ENCODE results near the gene PPP1R15A. TPM values are rescaled to one million over a fixed set of nuclear protein-coding genes. Genes with fewer than 3 reads are reported as not detected.
"Not testable (repeated sequence)": the region's sequence is repeated elsewhere in the genome, so short reads cannot be mapped to it uniquely, and the experiment has no call there.

The PPP1R15A gene
- total RNA-seq, 2 experiments from 2014 or later: 49.6 to 53.3 TPM

DNA sequence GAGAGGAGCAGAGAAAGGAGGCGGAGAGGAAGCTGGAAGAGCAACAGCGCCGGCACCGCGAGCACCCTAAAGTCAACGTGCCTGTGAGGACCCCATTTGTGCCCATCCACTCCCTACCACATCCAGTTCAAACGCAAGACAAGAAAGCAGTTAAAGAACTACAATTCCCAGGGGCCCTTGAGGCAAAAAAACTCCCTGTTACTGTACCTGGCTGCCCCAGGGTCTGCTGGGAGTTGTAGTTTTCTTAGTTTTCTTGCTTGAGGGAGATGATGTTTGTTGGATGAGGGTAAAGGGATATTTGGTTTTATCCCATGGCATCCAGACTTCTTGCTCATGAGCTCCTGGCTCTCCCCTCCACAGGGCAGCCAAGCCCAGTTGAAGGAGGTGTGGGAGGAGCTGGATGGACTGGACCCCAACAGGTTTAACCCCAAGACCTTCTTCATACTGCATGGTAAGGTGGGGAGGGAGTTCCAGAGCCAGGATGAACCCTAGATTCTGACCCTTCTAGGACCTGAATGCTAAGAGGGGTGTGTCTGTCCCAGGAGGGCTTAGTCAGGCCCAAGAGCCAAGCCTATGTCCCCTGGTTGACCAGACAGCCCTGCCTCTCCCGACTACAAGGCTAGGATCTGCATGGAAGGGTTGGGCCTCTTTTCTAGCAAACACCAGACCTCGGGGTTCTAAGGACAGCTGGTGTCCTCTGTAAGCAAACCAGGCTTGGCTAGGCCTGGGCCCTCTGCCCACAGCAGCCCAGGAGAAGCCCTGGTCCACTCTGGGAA, 41.1 kb downstream of the PPP1R15A start:
- ChIA-PET POLR2A (no interaction called here), CTCF (interaction anchor here (0.6 kb wide), 1 partner anchor 12 kb away, joined by 5 read pairs; no protein-coding TSS in a partner anchor)
- Mint-ChIP-seq H3K36me3 (ENCODE audit: low read depth) (peaks cover 61% of the 10 kb centered on the region), H3K4me1 (no peaks in the 10 kb centered on the region), H3K27ac (no peak overlapping the region), H3K9me3 (no peaks in the 10 kb centered on the region), H3K27me3 (no peaks in the 10 kb centered on the region), H3K4me3 (no peak overlapping the region)
- DNase-seq: peak; percentile 34

DNA sequence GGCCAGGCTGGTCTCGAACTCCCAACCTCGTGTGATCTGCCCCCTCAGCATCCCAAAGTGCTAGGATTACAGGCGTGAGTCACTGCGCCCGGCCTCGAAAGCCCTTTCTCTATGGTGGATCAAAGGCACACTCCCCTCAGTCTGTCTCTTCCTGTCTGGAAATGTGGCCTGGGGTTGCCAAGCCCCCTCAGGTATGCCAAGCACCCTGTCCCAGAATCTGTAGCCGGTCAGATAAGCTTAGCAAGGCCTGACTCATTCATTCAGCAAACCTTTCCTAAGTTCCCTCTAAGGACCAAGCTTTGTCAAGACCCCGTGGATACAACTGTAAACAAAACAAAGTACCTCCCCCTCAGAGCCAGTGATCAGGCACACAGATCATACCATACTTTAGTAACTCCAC, 42.0 kb downstream of the PPP1R15A start:
- Mint-ChIP-seq H3K9me3 (no peaks in the 10 kb centered on the region), H3K4me3 (no peak overlapping the region), H3K27ac (no peak overlapping the region), H3K4me1 (no peaks in the 10 kb centered on the region), H3K36me3 (ENCODE audit: low read depth) (peaks cover 62% of the 10 kb centered on the region), H3K27me3 (no peaks in the 10 kb centered on the region)
- ChIA-PET POLR2A (no interaction called here), CTCF (interaction anchor here (0.6 kb wide), 1 partner anchor 965 kb away, joined by 4 read pairs; no protein-coding TSS in a partner anchor)
- no peak for DNase-seq

DNA sequence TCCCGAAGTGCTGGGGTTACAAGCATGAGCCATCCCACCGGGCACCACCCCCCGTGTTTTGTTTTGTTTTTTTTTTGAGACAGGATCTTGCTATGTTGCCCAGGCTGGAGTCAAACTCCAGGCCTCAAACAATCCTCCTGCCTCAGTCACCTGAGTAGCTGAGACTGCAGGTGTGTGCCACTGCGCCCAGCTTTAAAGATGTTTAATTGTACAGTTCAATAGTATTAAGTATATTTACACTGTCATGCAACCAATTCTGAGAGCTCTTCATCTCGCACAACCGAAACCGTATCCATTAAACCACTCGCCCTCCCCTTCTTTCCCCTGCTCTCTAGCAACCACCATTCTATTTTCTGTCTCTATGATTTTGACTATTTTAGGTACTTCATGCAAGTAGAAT, 43.5 kb downstream of the PPP1R15A start:
- no peak overlapping the region for H3K27ac Mint-ChIP-seq
- H3K4me1 Mint-ChIP-seq: no peaks in the 10 kb centered on the region
- peaks cover 51% of the 10 kb centered on the region for H3K36me3 Mint-ChIP-seq (ENCODE audit: low read depth)
- ChIA-PET CTCF (interaction anchor here (0.9 to 1.6 kb wide), 2 partner anchors 17 to 30 kb away, joined by 3 to 4 read pairs; partner anchors contain the start of gene DHDH), POLR2A (no interaction called here)
- H3K4me3 Mint-ChIP-seq: no peak overlapping the region
- no peaks in the 10 kb centered on the region for H3K9me3 Mint-ChIP-seq
- H3K27me3 Mint-ChIP-seq: no peaks in the 10 kb centered on the region
- no peak for DNase-seq

DNA sequence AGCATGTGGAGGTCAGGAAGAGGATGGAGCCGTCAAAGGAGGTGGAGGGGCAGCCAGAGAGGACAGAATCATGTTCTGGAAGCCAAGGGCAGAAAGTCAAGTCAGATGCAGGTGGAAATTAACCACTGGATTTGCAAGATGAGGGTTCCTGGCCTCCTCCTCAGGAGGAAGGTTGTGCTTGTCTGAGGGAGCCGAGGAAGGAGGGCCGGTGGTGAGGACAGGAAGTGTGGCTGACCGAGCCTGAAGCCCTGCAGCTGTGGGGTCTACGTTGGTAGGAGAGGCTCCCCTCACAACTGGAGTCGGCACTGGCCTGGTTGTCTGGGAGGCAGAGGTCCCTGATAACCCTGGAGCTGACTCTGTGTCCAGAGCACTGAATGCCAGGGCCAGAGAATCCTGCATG, 45.9 kb downstream of the PPP1R15A start:
- Mint-ChIP-seq H3K4me3 (no peak overlapping the region), H3K9me3 (no peaks in the 10 kb centered on the region), H3K36me3 (ENCODE audit: low read depth) (peaks cover 44% of the 10 kb centered on the region), H3K27ac (no peak overlapping the region), H3K4me1 (no peaks in the 10 kb centered on the region), H3K27me3 (no peaks in the 10 kb centered on the region)
- ChIA-PET CTCF (interaction anchor here (1.5 kb wide), 1 partner anchor 15 kb away, joined by 4 read pairs; no protein-coding TSS in a partner anchor), POLR2A (no interaction called here)
- no peak for DNase-seq

DNA sequence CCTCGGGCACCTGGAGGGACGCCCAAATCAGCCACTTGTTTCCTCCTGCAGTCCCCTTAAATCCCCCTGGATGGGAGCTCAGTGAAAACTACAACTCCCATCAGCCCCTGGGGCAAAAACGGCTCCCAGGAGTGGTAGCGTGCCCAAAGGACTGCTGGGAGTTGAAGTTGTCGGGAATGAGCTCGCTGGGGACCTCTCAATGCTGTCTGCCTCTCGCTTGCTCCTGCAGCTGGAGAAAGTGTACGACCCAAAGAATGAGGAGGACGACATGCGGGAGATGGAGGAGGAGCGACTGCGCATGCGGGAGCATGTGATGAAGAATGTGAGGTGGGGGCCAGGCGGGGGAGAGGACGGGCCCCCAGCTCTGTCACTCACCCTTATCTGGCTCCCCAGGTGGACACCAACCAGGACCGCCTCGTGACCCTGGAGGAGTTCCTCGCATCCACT, 46.6 kb downstream of the PPP1R15A start:
- Mint-ChIP-seq H3K4me1 (no peaks in the 10 kb centered on the region), H3K36me3 (ENCODE audit: low read depth) (peaks cover 42% of the 10 kb centered on the region), H3K27ac (no peak overlapping the region), H3K27me3 (no peaks in the 10 kb centered on the region), H3K9me3 (no peaks in the 10 kb centered on the region), H3K4me3 (no peak overlapping the region)
- DNase-seq: peak; percentile 22
- ChIA-PET CTCF (interaction anchor here (0.5 to 2.2 kb wide), 4 partner anchors 8 to 38 kb away, joined by 3 to 5 read pairs (median 4); partner anchors contain the start of gene NUCB1), POLR2A (no interaction called here)

DNA sequence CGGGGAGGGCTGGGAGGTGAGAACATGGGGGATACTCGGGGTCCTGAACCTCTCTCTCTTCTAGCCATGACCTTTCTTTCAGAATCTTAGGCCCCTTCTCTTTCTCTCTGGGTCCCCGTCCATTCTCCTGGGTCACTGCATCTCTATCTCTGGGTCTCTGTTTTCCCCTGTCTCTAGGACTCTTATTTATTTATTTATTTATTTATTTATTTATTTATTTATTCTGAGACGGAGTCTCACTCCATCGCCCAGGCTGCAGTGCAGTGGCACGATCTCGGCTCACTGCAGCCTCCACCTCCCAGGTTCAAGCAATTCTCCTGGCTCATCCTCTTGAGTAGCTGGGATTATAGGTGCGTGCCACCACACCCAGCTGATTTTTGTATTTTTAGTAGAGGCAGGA, 47.0 kb downstream of the PPP1R15A start:
- H3K27me3 Mint-ChIP-seq, H3K27ac Mint-ChIP-seq, H3K4me1 Mint-ChIP-seq, H3K9me3 Mint-ChIP-seq, POLR2A ChIA-PET, H3K4me3 Mint-ChIP-seq, DNase-seq: not testable (repeated sequence)
- H3K36me3 Mint-ChIP-seq (ENCODE audit: low read depth): peaks cover 39% of the 10 kb centered on the region
- CTCF ChIA-PET: interaction anchor here (1.1 to 2.2 kb wide), 4 partner anchors 8 to 74 kb away, joined by 3 to 5 read pairs (median 4); partner anchors contain the start of genes GYS1, NUCB1 and RUVBL2

DNA sequence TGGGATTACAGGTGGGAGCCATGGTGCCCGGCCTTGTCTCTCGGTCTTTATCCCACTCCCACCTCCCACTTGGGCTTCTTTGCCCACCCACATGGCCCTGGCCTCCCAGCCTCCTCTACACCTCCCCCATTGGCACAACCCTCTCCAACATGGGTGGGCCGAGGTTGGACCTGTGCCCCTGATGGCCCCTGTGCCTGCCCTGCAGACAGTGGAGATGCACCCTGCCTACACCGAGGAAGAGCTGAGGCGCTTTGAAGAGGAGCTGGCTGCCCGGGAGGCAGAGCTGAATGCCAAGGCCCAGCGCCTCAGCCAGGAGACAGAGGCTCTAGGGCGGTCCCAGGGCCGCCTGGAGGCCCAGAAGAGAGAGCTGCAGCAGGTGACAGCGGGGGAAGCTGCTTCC, 48.7 kb downstream of the PPP1R15A start:
- Mint-ChIP-seq H3K9me3 (no peaks in the 10 kb centered on the region), H3K27ac (no peak overlapping the region), H3K4me3 (no peak overlapping the region), H3K36me3 (ENCODE audit: low read depth) (peaks cover 31% of the 10 kb centered on the region), H3K4me1 (peaks cover 2% of the 10 kb centered on the region), H3K27me3 (no peaks in the 10 kb centered on the region)
- ChIA-PET CTCF (interaction anchor here (1.2 to 1.6 kb wide), 2 partner anchors 10 to 22 kb away, joined by 3 read pairs; no protein-coding TSS in a partner anchor), POLR2A (no interaction called here)
- DNase-seq: no peak

DNA sequence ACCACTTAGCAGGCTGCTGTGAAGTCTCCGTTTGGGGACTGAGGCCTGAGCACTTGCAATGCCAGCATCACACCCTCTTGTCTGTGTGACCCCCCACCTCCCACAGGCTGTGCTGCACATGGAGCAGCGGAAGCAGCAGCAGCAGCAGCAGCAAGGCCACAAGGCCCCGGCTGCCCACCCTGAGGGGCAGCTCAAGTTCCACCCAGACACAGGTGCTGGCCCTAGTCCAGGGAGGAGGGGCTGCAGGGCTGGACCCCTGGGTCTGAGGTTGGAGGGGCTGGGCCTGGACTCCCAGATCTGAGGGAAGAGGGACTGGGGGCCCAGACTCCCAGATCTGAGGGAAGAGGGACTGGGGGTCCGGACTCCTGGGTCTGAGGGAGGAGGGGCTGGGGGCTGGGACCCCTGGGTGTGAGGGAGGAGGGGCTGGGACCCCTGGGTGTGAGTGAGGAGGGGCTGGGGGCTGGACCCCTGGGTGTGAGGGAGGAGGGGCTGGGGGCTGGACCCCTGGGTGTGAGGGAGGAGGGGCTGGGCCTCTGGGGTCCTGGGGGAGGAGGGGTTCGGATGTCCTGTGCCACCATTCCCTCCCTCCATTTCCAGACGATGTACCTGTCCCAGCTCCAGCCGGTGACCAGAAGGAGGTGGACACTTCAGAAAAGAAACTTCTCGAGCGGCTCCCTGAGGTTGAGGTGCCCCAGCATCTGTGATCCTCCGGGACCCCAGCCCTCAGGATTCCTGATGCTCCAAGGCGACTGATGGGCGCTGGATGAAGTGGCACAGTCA, 49.7 kb downstream of the PPP1R15A start:
- no peak for DNase-seq
- no peaks in the 10 kb centered on the region for H3K27me3 Mint-ChIP-seq
- H3K4me1 Mint-ChIP-seq: peaks cover 6% of the 10 kb centered on the region
- CTCF ChIA-PET: interaction anchor here (1.2 to 1.8 kb wide), 4 partner anchors 9 to 454 kb away, joined by 3 to 4 read pairs (median 3); no protein-coding TSS in a partner anchor
- H3K9me3 Mint-ChIP-seq: no peaks in the 10 kb centered on the region
- POLR2A ChIA-PET: no interaction called here
- H3K27ac Mint-ChIP-seq: no peak overlapping the region
- peaks cover 28% of the 10 kb centered on the region for H3K36me3 Mint-ChIP-seq (ENCODE audit: low read depth)
- H3K4me3 Mint-ChIP-seq: no peak overlapping the region

DNA sequence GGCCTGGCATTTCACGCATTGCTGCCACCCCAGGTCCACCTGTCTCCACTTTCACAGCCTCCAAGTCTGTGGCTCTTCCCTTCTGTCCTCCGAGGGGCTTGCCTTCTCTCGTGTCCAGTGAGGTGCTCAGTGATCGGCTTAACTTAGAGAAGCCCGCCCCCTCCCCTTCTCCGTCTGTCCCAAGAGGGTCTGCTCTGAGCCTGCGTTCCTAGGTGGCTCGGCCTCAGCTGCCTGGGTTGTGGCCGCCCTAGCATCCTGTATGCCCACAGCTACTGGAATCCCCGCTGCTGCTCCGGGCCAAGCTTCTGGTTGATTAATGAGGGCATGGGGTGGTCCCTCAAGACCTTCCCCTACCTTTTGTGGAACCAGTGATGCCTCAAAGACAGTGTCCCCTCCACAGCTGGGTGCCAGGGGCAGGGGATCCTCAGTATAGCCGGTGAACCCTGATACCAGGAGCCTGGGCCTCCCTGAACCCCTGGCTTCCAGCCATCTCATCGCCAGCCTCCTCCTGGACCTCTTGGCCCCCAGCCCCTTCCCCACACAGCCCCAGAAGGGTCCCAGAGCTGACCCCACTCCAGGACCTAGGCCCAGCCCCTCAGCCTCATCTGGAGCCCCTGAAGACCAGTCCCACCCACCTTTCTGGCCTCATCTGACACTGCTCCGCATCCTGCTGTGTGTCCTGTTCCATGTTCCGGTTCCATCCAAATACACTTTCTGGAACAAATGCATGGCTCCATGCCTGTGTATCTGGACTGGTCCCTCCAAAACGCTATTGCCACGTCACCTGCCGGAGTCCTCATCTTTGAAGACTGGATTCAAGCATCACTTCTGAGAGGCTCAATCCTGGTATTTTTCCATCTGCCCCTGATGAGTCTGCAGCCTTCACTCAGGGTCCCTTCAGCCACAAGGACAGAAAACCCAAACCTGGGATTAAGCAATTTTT, 50.6 kb downstream of the PPP1R15A start:
- DNase-seq: no peak
- peaks cover 24% of the 10 kb centered on the region for H3K36me3 Mint-ChIP-seq (ENCODE audit: low read depth)
- H3K9me3 Mint-ChIP-seq: no peaks in the 10 kb centered on the region
- no peaks in the 10 kb centered on the region for H3K27me3 Mint-ChIP-seq
- ChIA-PET CTCF (interaction anchor here (1.4 to 1.8 kb wide), 2 partner anchors 28 to 455 kb away, joined by 3 to 4 read pairs; no protein-coding TSS in a partner anchor), POLR2A (interaction anchor here (0.7 kb wide), 1 partner anchor 234 kb away, joined by 6 read pairs; no protein-coding TSS in a partner anchor)
- H3K4me1 Mint-ChIP-seq: peaks cover 8% of the 10 kb centered on the region
- H3K4me3 Mint-ChIP-seq: no peak overlapping the region
- no peak overlapping the region for H3K27ac Mint-ChIP-seq

DNA sequence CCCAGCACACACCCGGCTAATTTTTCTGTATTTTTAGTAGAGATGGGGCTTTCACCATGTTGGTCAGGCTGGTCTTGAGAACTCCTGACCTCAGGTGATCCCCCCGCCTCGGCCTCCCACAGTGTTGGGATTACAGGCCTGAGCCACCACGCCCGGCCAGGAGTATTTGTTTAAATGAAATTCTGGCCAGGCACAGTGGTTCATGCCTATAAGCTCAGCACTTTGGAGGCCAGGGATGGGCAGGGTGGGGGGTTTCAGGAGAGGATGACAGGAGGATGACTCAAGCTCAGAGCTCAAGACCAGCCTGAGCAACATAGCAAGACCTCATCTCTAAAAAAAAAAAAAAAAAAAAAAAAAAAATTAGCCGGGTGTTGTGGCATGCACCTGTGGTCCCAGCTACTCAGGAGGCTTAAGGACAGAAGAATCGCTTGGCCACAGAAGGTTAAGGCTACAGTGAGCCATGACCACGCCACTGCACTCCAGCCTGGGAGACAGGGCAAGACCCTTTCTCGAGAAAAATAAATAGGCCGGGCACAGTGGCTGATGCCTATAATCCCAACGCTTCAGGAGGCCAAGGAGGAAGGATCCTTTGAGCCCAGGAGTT, 53.1 kb downstream of the PPP1R15A start:
- CTCF ChIA-PET: interaction anchor here (1.0 to 1.2 kb wide), 2 partner anchors 19 to 750 kb away, joined by 3 to 4 read pairs; no protein-coding TSS in a partner anchor
- no peak for DNase-seq
- Mint-ChIP-seq H3K4me3 (no peak overlapping the region), H3K4me1 (peaks cover 8% of the 10 kb centered on the region), H3K27ac (no peak overlapping the region), H3K27me3 (no peaks in the 10 kb centered on the region), H3K36me3 (ENCODE audit: low read depth) (peaks cover 13% of the 10 kb centered on the region), H3K9me3 (no peaks in the 10 kb centered on the region)
- POLR2A ChIA-PET: interaction anchor here (0.6 kb wide), 1 partner anchor 18 kb away, joined by 3 read pairs; no protein-coding TSS in a partner anchor

Data from activated CD4-positive, alpha-beta T cell treated with anti-CD3 and anti-CD28 coated beads, Interleukin-2, amount 10 ng/mL, durations not matched to agents 7 days and 5 days (primary cell).